Astrocyte (in vitro differentiated cells and primary cell): ENCODE data around the gene CFD. TPM values are rescaled to one million over a fixed set of nuclear protein-coding genes. Genes with fewer than 3 reads are reported as not detected.

Source experiments
- DNase-seq: peaks from one replicate; pipeline ENCODE4 v3.0.0-alpha.2; 2010; ENCODE audit warnings: low read depth
- FAIRE-seq: peaks from 2 replicates; lab custom pipeline; 2011; peaks lifted over from hg19 to GRCh38; lab: Jason Lieb, UNC
- H2AFZ ChIP-seq: 2 replicates; pipeline ENCODE4 v1.6.0; 2012; ENCODE audit warnings: low read depth, low read length, inconsistent platforms
- H3K27ac ChIP-seq: 2 replicates; pipeline ENCODE4 v1.5.1; 2011; ENCODE audit warnings: low read depth, low read length, inconsistent platforms
- H3K27me3 ChIP-seq: 2 replicates; pipeline ENCODE4 v1.6.0; 2011; ENCODE audit warnings: low read length, inconsistent platforms; ENCODE audit not compliant: insufficient read depth
- H3K36me3 ChIP-seq: 2 replicates; pipeline ENCODE4 v1.5.1; 2011; ENCODE audit warnings: low read length, inconsistent platforms; ENCODE audit not compliant: insufficient read depth
- H3K4me1 ChIP-seq: 2 replicates; pipeline ENCODE4 v1.5.1; 2011; ENCODE audit warnings: low read length, inconsistent platforms; ENCODE audit not compliant: insufficient read depth
- H3K4me2 ChIP-seq: 2 replicates; pipeline ENCODE4 v1.6.0; 2012; ENCODE audit warnings: low read length, inconsistent platforms
- H3K4me3 ChIP-seq: 2 replicates; pipeline ENCODE4 v1.5.1; 2011; ENCODE audit warnings: low read depth, mild to moderate bottlenecking, low read length, inconsistent platforms; ENCODE audit not compliant: insufficient read depth
- H3K79me2 ChIP-seq: 2 replicates; pipeline ENCODE4 v1.6.0; 2012; ENCODE audit warnings: mild to moderate bottlenecking, low read length, inconsistent platforms; ENCODE audit not compliant: insufficient read depth
- H3K9ac ChIP-seq: 2 replicates; pipeline ENCODE4 v1.6.0; 2012; ENCODE audit warnings: mild to moderate bottlenecking, low read length, inconsistent platforms
- H3K9me3 ChIP-seq: 2 replicates; pipeline ENCODE4 v1.5.1; 2012; ENCODE audit warnings: low read depth, mild to moderate bottlenecking, low read length, inconsistent platforms; ENCODE audit not compliant: insufficient read depth
- H4K20me1 ChIP-seq: 2 replicates; pipeline ENCODE4 v1.6.0; 2012; ENCODE audit warnings: low read length, inconsistent platforms; ENCODE audit not compliant: insufficient read depth
- H3K27ac Mint-ChIP-seq: one replicate; pipeline ENCODE4 v1.8.0; 2021; ENCODE audit warnings: mild to moderate bottlenecking, mixed read lengths; ENCODE audit not compliant: unreplicated experiment
- H3K27me3 Mint-ChIP-seq: one replicate; pipeline ENCODE4 v1.8.0; 2021; ENCODE audit warnings: low read depth, mixed read lengths; ENCODE audit not compliant: unreplicated experiment
- H3K36me3 Mint-ChIP-seq: one replicate; pipeline ENCODE4 v1.8.0; 2021; ENCODE audit warnings: low read depth, mixed read lengths; ENCODE audit not compliant: unreplicated experiment
- H3K4me1 Mint-ChIP-seq: one replicate; pipeline ENCODE4 v1.8.0; 2021; ENCODE audit warnings: low read depth, mixed read lengths; ENCODE audit not compliant: unreplicated experiment
- H3K4me3 Mint-ChIP-seq: one replicate; pipeline ENCODE4 v1.8.0; 2021; ENCODE audit warnings: mild to moderate bottlenecking, moderate library complexity, mixed read lengths; ENCODE audit not compliant: unreplicated experiment
- H3K9me3 Mint-ChIP-seq: one replicate; pipeline ENCODE4 v1.8.0; 2021; ENCODE audit warnings: mild to moderate bottlenecking, mixed read lengths; ENCODE audit not compliant: unreplicated experiment
- EZH2 ChIP-seq: IDR thresholded peaks from 2 replicates; pipeline ENCODE4 v1.6.1; 2012; ENCODE audit warnings: mild to moderate bottlenecking, low read length, inconsistent platforms; ENCODE audit not compliant: insufficient read depth
- total RNA-seq: library from RNA; stranded (reverse); gene quantifications from 2 replicates; pipeline ENCODE4 v1.2.1, GENCODE V29; 2021
- TF ChIP-seq, protein P1 (sequence below): IDR thresholded peaks from 2 replicates; pipeline ENCODE4 v1.5.1; 2011; ENCODE audit warnings: low read depth, mild to moderate bottlenecking, inconsistent platforms, low read length, moderate library complexity; ENCODE audit not compliant: insufficient read depth

The CFD gene
- total RNA-seq, 1 donor from 2014 or later, result 0.59 TPM

DNA sequence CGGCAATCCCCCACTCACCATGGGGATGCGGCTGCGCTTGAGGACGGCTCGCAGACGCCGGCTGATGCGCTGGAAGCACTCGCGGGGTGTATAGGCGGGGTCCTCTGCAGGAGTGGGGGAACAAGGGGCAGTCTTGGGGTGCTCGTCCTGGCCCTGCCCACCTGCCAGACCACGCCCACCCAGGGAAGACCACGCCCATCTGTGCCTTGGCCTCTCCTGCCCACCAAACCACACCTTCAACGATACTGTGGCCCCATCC lies 40.5 kb downstream of the CFD start:
- H3K9me3 Mint-ChIP-seq, result no peaks in the 10 kb centered on the region
- Histone ChIP-seq H4K20me1 (peaks cover 56% of the 10 kb centered on the region), H3K27ac (no peak overlapping the region), H3K4me3 (no peak overlapping the region), H3K4me2 (no peak overlapping the region), H3K36me3 (peaks cover 3% of the 10 kb centered on the region), H3K79me2 (peaks cover 18% of the 10 kb centered on the region), H3K27me3 (no peaks in the 10 kb centered on the region), H3K9ac (no peak overlapping the region), H3K4me1 (peaks cover 5% of the 10 kb centered on the region), H3K9me3 (no peaks in the 10 kb centered on the region), H2AFZ (no peak overlapping the region)
- no peak for TF ChIP-seq EZH2
- TF ChIP-seq, protein P1, sequence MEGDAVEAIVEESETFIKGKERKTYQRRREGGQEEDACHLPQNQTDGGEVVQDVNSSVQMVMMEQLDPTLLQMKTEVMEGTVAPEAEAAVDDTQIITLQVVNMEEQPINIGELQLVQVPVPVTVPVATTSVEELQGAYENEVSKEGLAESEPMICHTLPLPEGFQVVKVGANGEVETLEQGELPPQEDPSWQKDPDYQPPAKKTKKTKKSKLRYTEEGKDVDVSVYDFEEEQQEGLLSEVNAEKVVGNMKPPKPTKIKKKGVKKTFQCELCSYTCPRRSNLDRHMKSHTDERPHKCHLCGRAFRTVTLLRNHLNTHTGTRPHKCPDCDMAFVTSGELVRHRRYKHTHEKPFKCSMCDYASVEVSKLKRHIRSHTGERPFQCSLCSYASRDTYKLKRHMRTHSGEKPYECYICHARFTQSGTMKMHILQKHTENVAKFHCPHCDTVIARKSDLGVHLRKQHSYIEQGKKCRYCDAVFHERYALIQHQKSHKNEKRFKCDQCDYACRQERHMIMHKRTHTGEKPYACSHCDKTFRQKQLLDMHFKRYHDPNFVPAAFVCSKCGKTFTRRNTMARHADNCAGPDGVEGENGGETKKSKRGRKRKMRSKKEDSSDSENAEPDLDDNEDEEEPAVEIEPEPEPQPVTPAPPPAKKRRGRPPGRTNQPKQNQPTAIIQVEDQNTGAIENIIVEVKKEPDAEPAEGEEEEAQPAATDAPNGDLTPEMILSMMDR, result no peak
- H3K4me3 Mint-ChIP-seq, result no peak overlapping the region
- no peak overlapping the region for H3K27ac Mint-ChIP-seq
- no peaks in the 10 kb centered on the region for H3K4me1 Mint-ChIP-seq
- H3K36me3 Mint-ChIP-seq, result peaks cover 6% of the 10 kb centered on the region
- DNase-seq (no peak), FAIRE-seq (no peak)
- no peaks in the 10 kb centered on the region for H3K27me3 Mint-ChIP-seq

DNA sequence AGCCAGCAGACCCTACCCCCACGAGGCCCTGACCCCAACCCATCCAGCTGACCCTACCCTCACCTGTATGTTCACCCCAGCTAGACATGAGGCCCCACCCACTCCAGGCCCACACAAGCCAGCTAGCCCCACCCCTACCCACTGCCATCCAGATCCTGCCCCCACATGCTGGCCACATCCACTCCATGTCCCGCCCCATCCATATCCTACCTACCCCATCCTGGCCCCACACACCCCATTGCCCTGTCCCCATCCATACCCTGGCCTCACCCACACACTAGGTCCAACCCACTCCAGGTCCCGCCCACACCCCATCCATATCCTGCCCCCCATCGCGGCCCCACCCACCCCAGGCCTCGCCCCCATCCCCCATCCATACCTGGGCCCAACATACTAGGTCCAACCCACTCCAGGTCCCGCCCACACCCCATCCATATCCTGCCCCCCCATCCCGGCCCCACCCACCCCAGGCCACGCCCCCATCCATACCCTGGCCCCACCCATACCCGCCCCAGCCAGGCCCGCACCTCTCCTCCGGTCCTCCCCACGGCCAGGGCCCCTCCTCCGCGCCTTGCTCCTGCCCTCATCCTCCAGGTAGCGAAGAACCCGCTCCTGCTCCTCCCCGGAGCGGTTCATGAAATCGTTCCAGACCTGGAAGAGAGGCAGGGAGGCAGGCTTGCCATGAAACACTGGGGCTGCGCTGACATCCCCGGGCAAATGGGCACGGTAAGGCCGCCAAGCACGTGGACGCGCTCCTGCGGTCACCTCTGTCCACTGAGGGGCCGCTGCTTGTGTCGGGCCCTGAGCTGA lies 41.0 kb downstream of the CFD start:
- H3K9ac ChIP-seq, result no peak overlapping the region
- H4K20me1 ChIP-seq, result peaks cover 57% of the 10 kb centered on the region
- no peak overlapping the region for H3K27ac ChIP-seq
- Mint-ChIP-seq H3K27ac (no peak overlapping the region), H3K9me3 (no peaks in the 10 kb centered on the region), H3K4me1 (no peaks in the 10 kb centered on the region), H3K4me3 (no peak overlapping the region), H3K27me3 (no peaks in the 10 kb centered on the region), H3K36me3 (peaks cover 4% of the 10 kb centered on the region)
- peaks cover 5% of the 10 kb centered on the region for H3K4me1 ChIP-seq
- H3K27me3 ChIP-seq, result no peaks in the 10 kb centered on the region
- FAIRE-seq (no peak), DNase-seq (no peak)
- H2AFZ ChIP-seq, result no peak overlapping the region
- peaks cover 19% of the 10 kb centered on the region for H3K79me2 ChIP-seq
- no peak for TF ChIP-seq EZH2
- TF ChIP-seq, protein P1, result no peak
- H3K9me3 ChIP-seq, result no peaks in the 10 kb centered on the region
- H3K4me3 ChIP-seq, result no peak overlapping the region
- H3K4me2 ChIP-seq, result no peak overlapping the region
- peaks cover 3% of the 10 kb centered on the region for H3K36me3 ChIP-seq
